Breast epithelium (tissue), 4 donors: ENCODE results near the gene RTN4. TPM values are rescaled to one million over a fixed set of nuclear protein-coding genes. Genes with fewer than 3 reads are reported as not detected.
"Not testable (repeated sequence)": the region's sequence is repeated elsewhere in the genome, so short reads cannot be mapped to it uniquely, and the experiment has no call there.

ENCODE experiments used
- DNase-seq, 2 donors: peaks; one replicate each; pipeline ENCODE4 v3.0.0-alpha.2; 2019; ENCODE audit warnings: low spot score in 2 of 2
- H3K27ac ChIP-seq, 2 donors: fragments of 200-600 bp; sonication (generic) in 1 of 2; one replicate each; pipeline ENCODE4 v1.5.1; 2016 to 2019; ENCODE audit warnings: mild to moderate bottlenecking in 1 of 2
- H3K27me3 ChIP-seq, 2 donors: fragments of 200-600 bp; sonication (generic) in 1 of 2; one replicate each; pipeline versions ENCODE4 v1.5.1 to v1.6.0; 2017 to 2019; ENCODE audit warnings: control low read depth in 1 of 2, mild to moderate bottlenecking in 1 of 2
- H3K36me3 ChIP-seq: fragments of 200-600 bp; one replicate; pipeline ENCODE4 v1.5.1; 2019
- H3K4me1 ChIP-seq, 2 donors: fragments of 200-600 bp; sonication (generic); one replicate each; pipeline ENCODE4 v1.5.1; 2016 to 2019; ENCODE audit warnings: control low read depth in 1 of 2
- H3K4me3 ChIP-seq, 3 donors: fragments of 200-600 bp; sonication (generic); 1 replicate in 2 of 3; 2 replicates in 1 of 3; pipeline ENCODE4 v1.5.1; 2016 to 2019; ENCODE audit warnings: mild to moderate bottlenecking in 3 of 3, moderate library complexity in 2 of 3
- H3K9me3 ChIP-seq, 2 donors: fragments of 200-600 bp; sonication (generic) in 1 of 2; one replicate each; pipeline ENCODE4 v1.5.1; 2016 to 2019; ENCODE audit warnings: control low read depth in 1 of 2
- POLR2A ChIP-seq: fragments of 450-650 bp; IDR thresholded peaks from one replicate; pipeline ENCODE4 v1.6.1; 2016; ENCODE audit warnings: antibody characterized with exemption, mild to moderate bottlenecking, moderate library complexity
- POLR2AphosphoS5 ChIP-seq, 3 donors: sonication (generic); formaldehyde crosslinking; IDR thresholded peaks; one replicate each; pipeline ENCODE4 v1.6.1; 2017; ENCODE audit warnings: antibody characterized with exemption in 3 of 3
- intact Hi-C: fragments of 100-400 bp; cut with DNase I; formaldehyde crosslinking; loops from one replicate; pipeline ENCODE4 v1.15.1; 2023; ENCODE audit warnings: low total_unique reads
- total RNA-seq, 3 donors: library from RNA; depleted of rRNA; stranded (reverse); fragments of >200 nt; gene quantifications; one replicate each; pipeline ENCODE4 v1.1.0, GENCODE V29; 2016
- TF ChIP-seq, protein P1 (sequence below), 3 donors: fragments of 450-650 bp; IDR thresholded peaks; one replicate each; pipeline ENCODE4 v1.5.1; 2016 to 2017; ENCODE audit warnings: antibody characterized with exemption in 3 of 3, mild to moderate bottlenecking in 3 of 3, moderate library complexity in 3 of 3

RTN4 gene
- total RNA-seq, 3 donors from 2014 or later: 188 to 419 (median 201) TPM

DNA sequence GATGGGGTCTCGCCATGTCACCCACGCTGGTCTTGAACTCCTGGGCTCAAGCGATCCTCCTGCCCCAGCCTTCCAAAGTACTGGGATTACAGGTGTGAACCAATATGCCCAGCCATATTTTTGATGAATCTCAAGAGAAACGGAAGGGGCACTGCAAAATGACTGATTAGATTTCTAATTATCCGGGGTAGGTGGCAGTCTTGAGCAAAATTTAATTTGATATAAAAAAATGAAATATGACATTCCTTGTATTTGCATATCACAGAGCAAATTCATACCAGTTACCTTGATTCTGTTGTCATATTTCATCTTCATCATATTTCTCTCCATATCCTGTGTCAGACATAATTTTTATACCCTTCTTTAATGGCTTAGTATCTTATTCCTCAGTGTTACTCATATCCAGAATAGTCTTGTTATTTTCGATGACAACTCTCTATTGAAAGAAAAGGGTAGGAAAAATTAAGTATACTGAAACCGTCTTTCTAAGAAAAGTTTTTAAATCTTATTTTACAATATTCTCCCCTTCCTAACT lies 30.0 kb upstream of the RTN4 start:
- Histone ChIP-seq H3K9me3 (no peaks in the 10 kb centered on the region), H3K27me3 (no peaks in the 10 kb centered on the region), H3K36me3 (no peaks in the 10 kb centered on the region), H3K27ac (no peak overlapping the region), H3K4me3 (no peak overlapping the region), H3K4me1 (no peaks in the 10 kb centered on the region)
- no peak for DNase-seq
- intact Hi-C loops: no loop called here
- TF ChIP-seq POLR2AphosphoS5 (IDR thresholded peaks at IDR 0.05) (no peak), POLR2A (no peak)
- TF ChIP-seq, protein P1, sequence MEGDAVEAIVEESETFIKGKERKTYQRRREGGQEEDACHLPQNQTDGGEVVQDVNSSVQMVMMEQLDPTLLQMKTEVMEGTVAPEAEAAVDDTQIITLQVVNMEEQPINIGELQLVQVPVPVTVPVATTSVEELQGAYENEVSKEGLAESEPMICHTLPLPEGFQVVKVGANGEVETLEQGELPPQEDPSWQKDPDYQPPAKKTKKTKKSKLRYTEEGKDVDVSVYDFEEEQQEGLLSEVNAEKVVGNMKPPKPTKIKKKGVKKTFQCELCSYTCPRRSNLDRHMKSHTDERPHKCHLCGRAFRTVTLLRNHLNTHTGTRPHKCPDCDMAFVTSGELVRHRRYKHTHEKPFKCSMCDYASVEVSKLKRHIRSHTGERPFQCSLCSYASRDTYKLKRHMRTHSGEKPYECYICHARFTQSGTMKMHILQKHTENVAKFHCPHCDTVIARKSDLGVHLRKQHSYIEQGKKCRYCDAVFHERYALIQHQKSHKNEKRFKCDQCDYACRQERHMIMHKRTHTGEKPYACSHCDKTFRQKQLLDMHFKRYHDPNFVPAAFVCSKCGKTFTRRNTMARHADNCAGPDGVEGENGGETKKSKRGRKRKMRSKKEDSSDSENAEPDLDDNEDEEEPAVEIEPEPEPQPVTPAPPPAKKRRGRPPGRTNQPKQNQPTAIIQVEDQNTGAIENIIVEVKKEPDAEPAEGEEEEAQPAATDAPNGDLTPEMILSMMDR (IDR thresholded peaks at IDR 0.05): no peak

DNA sequence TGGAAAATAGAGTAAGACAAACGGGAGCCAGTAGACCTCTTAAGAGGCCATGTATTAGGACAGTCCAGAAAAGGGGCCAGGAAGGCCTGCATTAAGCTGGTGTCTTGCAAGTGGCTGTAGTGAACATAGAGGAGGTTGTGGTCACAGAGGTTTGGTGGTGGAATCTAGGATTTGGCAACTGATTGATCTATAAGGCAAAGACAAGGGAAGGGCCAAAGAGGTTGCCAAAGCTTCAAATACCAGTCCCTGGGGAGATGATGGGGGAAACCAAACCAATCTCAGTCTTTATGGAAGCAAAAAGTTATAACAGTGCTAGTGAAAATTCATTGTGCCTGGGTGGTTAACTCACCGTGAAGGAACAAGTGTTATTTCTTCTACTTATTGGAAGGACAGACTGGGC lies 28.7 kb upstream of the RTN4 start:
- Histone ChIP-seq H3K4me1 (no peaks in the 10 kb centered on the region), H3K4me3 (no peak overlapping the region), H3K9me3 (no peaks in the 10 kb centered on the region), H3K27me3 (no peaks in the 10 kb centered on the region), H3K36me3 (no peaks in the 10 kb centered on the region), H3K27ac (no peak overlapping the region)
- intact Hi-C loops: no loop called here
- TF ChIP-seq POLR2AphosphoS5 (IDR thresholded peaks at IDR 0.05): no peak
- no peak for TF ChIP-seq POLR2A
- TF ChIP-seq, protein P1 (IDR thresholded peaks at IDR 0.05): no peak
- DNase-seq: no peak

DNA sequence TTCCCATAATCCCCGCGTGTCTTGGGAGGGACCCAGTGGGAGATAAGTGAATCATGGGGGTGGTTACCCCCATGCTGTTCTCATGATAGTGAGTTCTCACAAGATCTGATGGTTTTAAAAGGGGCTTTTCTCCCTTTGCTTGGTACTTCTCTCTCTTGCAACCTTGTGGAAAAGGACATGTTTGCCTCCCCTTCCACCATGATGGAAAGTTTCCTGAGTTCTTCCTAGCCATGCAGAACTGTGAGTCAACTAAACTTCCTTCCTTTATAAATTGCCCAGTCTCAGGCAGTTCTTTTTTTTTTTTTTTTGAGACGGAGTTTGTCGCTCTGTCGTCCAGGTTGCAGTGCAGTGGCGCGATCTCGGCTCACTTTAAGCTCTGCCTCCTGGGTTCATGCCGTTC lies 26.5 kb upstream of the RTN4 start:
- no peak overlapping the region for H3K27ac ChIP-seq
- TF ChIP-seq POLR2AphosphoS5 (IDR thresholded peaks at IDR 0.05): no peak
- TF ChIP-seq, protein P1 (IDR thresholded peaks at IDR 0.05): no peak
- TF ChIP-seq POLR2A: no peak
- H3K4me3 ChIP-seq: no peak overlapping the region
- no peaks in the 10 kb centered on the region for H3K36me3 ChIP-seq
- H3K27me3 ChIP-seq: no peaks in the 10 kb centered on the region
- H3K9me3 ChIP-seq: no peaks in the 10 kb centered on the region
- no peaks in the 10 kb centered on the region for H3K4me1 ChIP-seq
- intact Hi-C loops: no loop called here
- no peak for DNase-seq

GRCh38 chr2:55076019-55076418 lies 25.8 kb upstream of the RTN4 start:
- intact Hi-C loops, H3K4me3 ChIP-seq: not testable (repeated sequence)

DNA sequence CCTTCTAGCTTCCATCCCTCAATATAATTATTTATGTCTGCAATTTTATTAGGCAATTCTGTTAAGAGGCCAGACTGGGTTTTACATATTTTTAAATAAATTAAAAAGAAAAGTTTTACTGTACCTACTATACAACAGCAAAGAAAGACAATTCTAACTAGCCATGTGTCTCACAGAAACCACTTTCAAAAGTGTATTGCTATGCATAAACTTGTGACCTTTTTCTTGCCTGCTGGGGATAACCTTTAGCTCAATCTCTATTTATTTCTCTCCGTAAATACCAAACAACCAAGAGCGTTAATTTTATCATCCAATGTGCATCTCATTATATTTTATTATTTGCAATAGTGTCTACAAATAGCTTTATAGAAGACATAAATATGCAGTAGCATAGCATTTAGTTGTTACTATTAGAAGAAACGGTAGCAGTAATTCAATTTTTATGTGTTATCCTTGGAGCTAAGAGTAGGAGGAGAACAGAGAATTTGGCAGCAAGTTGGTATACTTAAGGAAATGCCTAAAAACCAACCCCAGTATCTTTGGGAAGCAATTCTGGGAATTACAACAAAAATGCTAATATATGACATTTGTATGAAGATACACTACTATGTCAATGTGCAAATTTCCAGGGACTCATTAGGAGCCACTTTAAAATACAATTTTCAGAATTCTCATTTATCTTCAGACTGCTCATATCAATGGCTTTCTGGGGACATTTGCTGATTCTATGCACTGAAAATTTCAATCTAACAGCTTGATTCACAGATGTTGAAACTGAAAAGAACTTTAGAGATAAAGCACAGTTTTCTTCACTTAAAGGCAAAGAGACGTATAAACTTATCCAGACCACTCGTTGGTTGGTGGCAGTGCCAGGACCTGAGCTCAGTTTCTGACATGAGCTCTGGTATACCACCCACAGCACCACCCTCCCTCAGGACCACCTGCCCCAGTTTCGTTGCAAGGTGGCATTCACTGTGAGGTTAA lies 23.0 kb upstream of the RTN4 start:
- Histone ChIP-seq H3K27ac (no peak overlapping the region), H3K36me3 (no peaks in the 10 kb centered on the region), H3K27me3 (no peaks in the 10 kb centered on the region), H3K4me3 (no peak overlapping the region), H3K9me3 (no peaks in the 10 kb centered on the region), H3K4me1 (no peaks in the 10 kb centered on the region)
- intact Hi-C loops: no loop called here
- no peak for DNase-seq
- no peak for TF ChIP-seq POLR2A
- no peak for TF ChIP-seq POLR2AphosphoS5 (IDR thresholded peaks at IDR 0.05)
- TF ChIP-seq, protein P1 (IDR thresholded peaks at IDR 0.05): no peak

More at GRCh38 chr2:55076019-55076418, 25.8 kb upstream of the RTN4 start:
- H3K36me3 ChIP-seq, DNase-seq, H3K27me3 ChIP-seq, H3K4me1 ChIP-seq, H3K9me3 ChIP-seq, H3K27ac ChIP-seq: not testable (repeated sequence)
